Activated T-cell treated with anti-CD3 and anti-CD28 coated beads, Interleukin-2, amount 50 U/mL, for 4 hours (primary cell): ENCODE measurements around the gene RAD51AP2. TPM values are rescaled to one million over a fixed set of nuclear protein-coding genes. Genes with fewer than 3 reads are reported as not detected.
"Not testable (repeated sequence)": the region's sequence is repeated elsewhere in the genome, so short reads cannot be mapped to it uniquely, and the experiment has no call there.

Source experiments
- ATAC-seq, 2 donors: fragments of 200-7000 bp; cut with Tn5 transposase; one replicate each; pipeline ENCODE4 v1.10.0; 2021
- DNase-seq: peaks from one replicate; pipeline ENCODE4 v3.0.0-alpha.2; 2020
- H3K27me3 Mint-ChIP-seq: one replicate; pipeline ENCODE4 v1.8.0; 2021; ENCODE audit warnings: low read depth, mixed read lengths
- H3K36me3 Mint-ChIP-seq: one replicate; pipeline ENCODE4 v1.8.0; 2022; ENCODE audit warnings: mixed read lengths; ENCODE audit not compliant: insufficient read depth
- H3K4me1 Mint-ChIP-seq: one replicate; pipeline ENCODE4 v1.8.0; 2021; ENCODE audit warnings: low read depth, mixed read lengths
- H3K4me3 Mint-ChIP-seq: one replicate; pipeline ENCODE4 v1.8.0; 2021; ENCODE audit warnings: mild to moderate bottlenecking, moderate library complexity, mixed read lengths
- H3K9me3 Mint-ChIP-seq: one replicate; pipeline ENCODE4 v1.8.0; 2021; ENCODE audit warnings: mixed read lengths
- total RNA-seq, 3 donors: library from RNA; stranded (reverse); gene quantifications; one replicate each; pipeline ENCODE4 v1.2.1, GENCODE V29; 2021

Gene RAD51AP2
- total RNA-seq, 3 donors from 2014 or later: not detected

- Mint-ChIP-seq H3K27me3 (peaks cover 12% of the 10 kb centered on the region), H3K36me3 (no peaks in the 10 kb centered on the region), H3K9me3 (no peaks in the 10 kb centered on the region), H3K4me3 (no peak overlapping the region), H3K4me1 (no peaks in the 10 kb centered on the region)
- ATAC-seq (no peak), DNase-seq (no peak)
Observed at GRCh38 chr2:17517481-17518211, 594 bp downstream of the RAD51AP2 start.

DNA sequence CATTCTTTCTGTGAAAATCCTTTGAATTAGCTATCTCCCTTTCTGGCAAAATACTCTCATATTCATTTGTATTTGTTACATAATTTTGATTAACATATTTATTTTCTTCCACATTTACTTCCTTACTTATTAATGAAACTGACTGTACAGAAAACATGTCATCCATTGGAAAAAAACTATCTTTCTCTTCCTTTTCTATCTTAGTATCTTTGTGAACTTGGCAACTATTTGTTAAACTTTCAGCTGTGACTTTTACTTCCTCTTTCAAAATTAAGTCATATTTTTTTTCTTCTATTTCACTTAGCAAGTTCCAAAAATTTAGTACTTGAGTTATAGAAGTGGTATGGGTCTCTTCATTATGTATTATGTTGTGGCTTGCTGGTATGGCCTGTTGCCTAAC, 2.6 kb downstream of the RAD51AP2 start:
- Mint-ChIP-seq H3K9me3 (no peaks in the 10 kb centered on the region), H3K4me1 (no peaks in the 10 kb centered on the region), H3K36me3 (no peaks in the 10 kb centered on the region), H3K4me3 (no peak overlapping the region), H3K27me3 (peaks cover 9% of the 10 kb centered on the region)
- no peak for ATAC-seq
- no peak for DNase-seq

GRCh38 chr2:17506736-17507616, 11.3 kb downstream of the RAD51AP2 start:
- H3K36me3 Mint-ChIP-seq: no peaks in the 10 kb centered on the region
- H3K4me3 Mint-ChIP-seq: no peak overlapping the region
- no peak for DNase-seq
- H3K4me1 Mint-ChIP-seq: no peaks in the 10 kb centered on the region
- no peaks in the 10 kb centered on the region for H3K9me3 Mint-ChIP-seq
- no peak for ATAC-seq
- no peaks in the 10 kb centered on the region for H3K27me3 Mint-ChIP-seq

GRCh38 chr2:17497718-17498117, 20.5 kb downstream of the RAD51AP2 start:
- DNase-seq (no peak), ATAC-seq (no peak)
- H3K36me3 Mint-ChIP-seq: no peaks in the 10 kb centered on the region
- H3K4me1 Mint-ChIP-seq: no peaks in the 10 kb centered on the region
- no peak overlapping the region for H3K4me3 Mint-ChIP-seq
- no peaks in the 10 kb centered on the region for H3K27me3 Mint-ChIP-seq
- H3K9me3 Mint-ChIP-seq: no peaks in the 10 kb centered on the region

GRCh38 chr2:17495590-17495989, 22.6 kb downstream of the RAD51AP2 start:
- H3K4me1 Mint-ChIP-seq: no peaks in the 10 kb centered on the region
- H3K4me3 Mint-ChIP-seq: no peak overlapping the region
- no peaks in the 10 kb centered on the region for H3K36me3 Mint-ChIP-seq
- DNase-seq (no peak), ATAC-seq (no peak)
- H3K27me3 Mint-ChIP-seq: no peaks in the 10 kb centered on the region
- peaks cover 4% of the 10 kb centered on the region for H3K9me3 Mint-ChIP-seq

- not testable (repeated sequence) for ATAC-seq, H3K36me3 Mint-ChIP-seq
Observed at GRCh38 chr2:17490165-17490564, 28.1 kb downstream of the RAD51AP2 start.

GRCh38 chr2:17488610-17489009, 29.6 kb downstream of the RAD51AP2 start:
- DNase-seq, H3K4me3 Mint-ChIP-seq, H3K9me3 Mint-ChIP-seq, H3K36me3 Mint-ChIP-seq, H3K4me1 Mint-ChIP-seq, H3K27me3 Mint-ChIP-seq, ATAC-seq: not testable (repeated sequence)

More at GRCh38 chr2:17490165-17490564, 28.1 kb downstream of the RAD51AP2 start:
- H3K4me1 Mint-ChIP-seq, DNase-seq, H3K9me3 Mint-ChIP-seq, H3K4me3 Mint-ChIP-seq, H3K27me3 Mint-ChIP-seq: not testable (repeated sequence)

DNA sequence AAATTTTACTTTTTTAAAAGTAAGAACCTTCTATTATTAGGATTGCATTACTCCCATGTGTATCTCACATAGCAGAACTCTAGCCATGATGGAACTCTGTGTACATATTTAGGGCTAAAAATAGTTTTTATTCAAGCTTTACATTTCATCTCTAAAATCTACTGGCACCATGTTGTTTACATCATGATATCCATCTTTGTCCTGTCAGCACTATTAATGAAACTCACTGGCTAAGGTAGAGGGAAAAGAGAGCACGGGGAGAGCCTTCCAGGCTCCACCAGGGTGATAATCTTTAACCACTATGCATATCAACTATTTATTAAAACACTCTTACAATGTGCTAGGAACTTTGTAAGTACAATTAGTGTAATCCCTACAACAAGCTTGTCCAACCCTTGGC, 34.7 kb downstream of the RAD51AP2 start:
- no peak overlapping the region for H3K4me3 Mint-ChIP-seq
- DNase-seq (no peak), ATAC-seq (no peak)
- H3K9me3 Mint-ChIP-seq: peaks cover 4% of the 10 kb centered on the region
- no peaks in the 10 kb centered on the region for H3K36me3 Mint-ChIP-seq
- H3K4me1 Mint-ChIP-seq: no peaks in the 10 kb centered on the region
- no peaks in the 10 kb centered on the region for H3K27me3 Mint-ChIP-seq

DNA sequence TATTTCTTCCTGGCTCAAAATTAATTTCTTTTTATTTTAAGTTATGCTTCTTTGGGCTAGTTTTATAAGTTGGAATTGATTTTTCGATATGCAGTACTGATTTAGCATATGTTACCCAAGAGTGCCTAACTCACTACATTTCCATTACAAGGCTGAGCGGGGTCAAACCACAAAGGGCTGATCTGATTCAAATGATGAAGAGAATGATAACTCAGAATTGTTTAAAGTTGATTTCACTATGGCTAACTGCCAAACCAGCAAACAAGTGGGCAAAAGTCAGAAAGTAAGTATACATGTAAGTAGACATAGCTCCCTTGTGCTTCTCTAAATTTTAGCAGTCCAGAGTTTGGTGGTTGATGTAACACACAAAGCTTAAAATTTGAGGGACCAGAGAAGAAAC, 35.6 kb downstream of the RAD51AP2 start:
- Mint-ChIP-seq H3K9me3 (peaks cover 4% of the 10 kb centered on the region), H3K36me3 (no peaks in the 10 kb centered on the region), H3K4me3 (no peak overlapping the region), H3K4me1 (no peaks in the 10 kb centered on the region), H3K27me3 (no peaks in the 10 kb centered on the region)
- ATAC-seq (no peak), DNase-seq (no peak)

DNA sequence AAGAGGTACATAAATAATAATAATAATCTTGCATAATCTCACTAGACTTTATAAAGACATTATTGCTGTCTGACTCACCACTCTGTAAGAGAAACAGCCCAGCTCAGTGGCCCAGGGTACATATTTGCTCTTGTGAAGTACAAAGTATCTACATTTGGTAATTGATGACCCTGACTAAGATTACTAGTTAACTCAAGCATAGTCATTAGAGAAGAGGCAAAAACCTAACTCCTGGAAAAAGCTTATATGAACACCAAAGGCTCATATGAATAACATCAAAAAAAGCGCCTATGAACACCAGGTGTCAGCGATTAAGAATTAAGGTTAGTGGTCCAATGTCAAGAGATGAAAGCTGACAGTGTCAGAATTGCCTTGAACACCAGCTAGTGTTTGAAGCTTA, 38.4 kb downstream of the RAD51AP2 start:
- no peak for DNase-seq
- ATAC-seq: no peak
- H3K4me3 Mint-ChIP-seq: no peak overlapping the region
- H3K27me3 Mint-ChIP-seq: no peaks in the 10 kb centered on the region
- H3K36me3 Mint-ChIP-seq: no peaks in the 10 kb centered on the region
- H3K9me3 Mint-ChIP-seq: peaks cover 4% of the 10 kb centered on the region
- no peaks in the 10 kb centered on the region for H3K4me1 Mint-ChIP-seq

DNA sequence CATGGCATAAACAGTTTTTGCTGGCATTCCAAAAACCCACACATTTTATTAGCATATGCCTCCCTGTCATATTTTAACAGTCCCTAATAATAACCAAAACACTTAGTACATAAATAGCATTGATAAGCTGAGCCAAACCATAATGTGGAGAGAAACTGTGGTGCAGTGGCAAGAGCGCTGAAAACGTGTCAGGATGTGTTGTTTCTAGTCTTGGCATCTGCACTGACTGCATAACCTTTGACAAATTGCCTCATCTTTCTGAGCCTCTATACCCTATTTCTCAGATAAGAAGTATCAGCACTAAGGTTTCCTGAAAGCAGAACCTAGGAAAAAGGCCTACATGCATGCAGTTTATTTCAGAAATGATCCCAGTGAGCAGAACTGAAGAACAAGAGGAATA, 41.4 kb downstream of the RAD51AP2 start:
- no peak overlapping the region for H3K4me3 Mint-ChIP-seq
- peaks cover 6% of the 10 kb centered on the region for H3K9me3 Mint-ChIP-seq
- H3K4me1 Mint-ChIP-seq: no peaks in the 10 kb centered on the region
- H3K36me3 Mint-ChIP-seq: no peaks in the 10 kb centered on the region
- H3K27me3 Mint-ChIP-seq: no peaks in the 10 kb centered on the region
- ATAC-seq: no peak
- no peak for DNase-seq

DNA sequence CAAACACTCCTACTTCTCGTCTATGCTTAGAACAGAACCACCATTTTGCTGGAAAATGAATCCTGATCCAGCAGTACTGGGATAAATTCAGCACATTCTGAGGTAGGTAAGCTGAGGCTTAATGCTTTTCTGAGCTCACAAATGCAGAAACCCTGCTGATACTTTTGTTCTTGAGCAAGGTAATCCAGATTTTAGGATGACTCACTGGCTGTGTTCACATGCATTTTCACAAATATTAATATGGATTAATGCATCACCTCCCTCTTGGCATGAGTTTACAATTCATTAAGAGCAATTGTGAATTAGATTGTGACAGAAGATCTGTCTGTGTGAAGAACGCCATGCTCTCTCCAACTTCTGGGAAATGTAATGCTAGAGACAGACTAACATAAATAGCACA, 42.2 kb downstream of the RAD51AP2 start:
- DNase-seq: no peak
- H3K27me3 Mint-ChIP-seq: no peaks in the 10 kb centered on the region
- no peaks in the 10 kb centered on the region for H3K4me1 Mint-ChIP-seq
- no peaks in the 10 kb centered on the region for H3K36me3 Mint-ChIP-seq
- H3K9me3 Mint-ChIP-seq: peaks cover 10% of the 10 kb centered on the region
- H3K4me3 Mint-ChIP-seq: no peak overlapping the region
- ATAC-seq: no peak

DNA sequence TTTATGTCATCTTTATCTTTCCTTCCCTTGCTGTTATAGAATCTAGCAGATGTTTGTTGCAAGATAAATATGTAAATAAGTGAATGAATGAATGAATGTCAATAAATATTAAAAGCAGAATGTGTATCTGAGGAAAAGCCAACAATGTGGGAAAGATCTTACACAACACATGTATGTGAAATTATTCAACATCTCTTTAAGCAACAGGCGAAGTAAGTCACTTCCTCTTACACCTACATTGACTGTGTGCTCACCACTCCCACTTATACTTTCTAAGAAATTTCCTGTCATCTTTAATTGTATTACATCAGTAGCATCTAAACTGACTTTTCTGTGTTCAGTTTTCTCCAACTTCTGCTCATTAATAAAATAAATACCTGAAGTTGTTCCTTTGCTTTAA, 43.0 kb downstream of the RAD51AP2 start:
- H3K27me3 Mint-ChIP-seq: no peaks in the 10 kb centered on the region
- H3K4me3 Mint-ChIP-seq: no peak overlapping the region

DNA sequence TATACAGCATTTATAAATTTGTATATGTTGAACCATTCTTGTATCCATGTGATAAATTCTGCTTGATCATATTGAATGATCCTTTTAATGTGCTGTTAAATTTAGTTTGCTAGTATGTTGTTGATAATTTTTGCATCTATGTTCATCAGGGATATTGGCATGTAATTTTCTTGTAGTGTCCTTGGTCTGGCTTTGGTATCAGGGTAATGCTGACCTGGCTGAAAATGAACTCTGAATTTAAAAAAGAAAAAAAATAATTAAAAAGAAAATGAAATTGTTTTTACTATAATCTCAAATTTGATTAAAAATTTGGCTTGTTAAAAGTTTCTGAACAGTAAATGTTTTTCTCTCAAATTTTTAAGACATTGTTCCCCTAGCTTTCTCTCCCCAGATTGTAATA, 46.3 kb downstream of the RAD51AP2 start:
- H3K27me3 Mint-ChIP-seq: no peaks in the 10 kb centered on the region
- DNase-seq: no peak
- peaks cover 35% of the 10 kb centered on the region for H3K9me3 Mint-ChIP-seq
- H3K4me1 Mint-ChIP-seq: no peaks in the 10 kb centered on the region
- no peaks in the 10 kb centered on the region for H3K36me3 Mint-ChIP-seq
- H3K4me3 Mint-ChIP-seq: no peak overlapping the region
- ATAC-seq: no peak

More for the DNA sequence above, 43.0 kb downstream of the RAD51AP2 start:
- Mint-ChIP-seq H3K4me1 (no peaks in the 10 kb centered on the region), H3K36me3 (no peaks in the 10 kb centered on the region), H3K9me3 (peaks cover 18% of the 10 kb centered on the region)
- ATAC-seq (no peak), DNase-seq (no peak)
